Muscle of arm (tissue), 12 donors: ENCODE measurements around the gene UAP1L1. TPM values are rescaled to one million over a fixed set of nuclear protein-coding genes. Genes with fewer than 3 reads are reported as not detected.
"Not testable (repeated sequence)": the region's sequence is repeated elsewhere in the genome, so short reads cannot be mapped to it uniquely, and the experiment has no call there.

ENCODE experiments used
- DNase-seq: peaks from one replicate; pipeline ENCODE4 v3.0.0-alpha.2; 2013
- polyA plus RNA-seq, 12 donors: library from polyadenylated mRNA; unstranded; fragments of 120-200 nt; gene quantifications; one replicate each; pipeline ENCODE4 v1.2.1, GENCODE V29; 2013; ENCODE audit not compliant: insufficient read length in 12 of 12

UAP1L1 gene
- polyA plus RNA-seq, 12 donors = 1.4 to 3.8 (median 1.8) TPM; not detected in 2

GRCh38 chr9:137114220-137114612, 36.9 kb downstream of the UAP1L1 start:
- no peak for DNase-seq

GRCh38 chr9:137114613-137115393, 37.5 kb downstream of the UAP1L1 start, which contains the start of gene DPP7:
TSS of gene DPP7 (minus strand) at chr9:137114733. CDS start at chr9:137114713, 20 bp downstream.
- no peak for DNase-seq

GRCh38 chr9:137115394-137116026, 38.2 kb downstream of the UAP1L1 start:
- DNase-seq = no peak

GRCh38 chr9:137116027-137116507, 38.8 kb downstream of the UAP1L1 start:
- no peak for DNase-seq

DNA sequence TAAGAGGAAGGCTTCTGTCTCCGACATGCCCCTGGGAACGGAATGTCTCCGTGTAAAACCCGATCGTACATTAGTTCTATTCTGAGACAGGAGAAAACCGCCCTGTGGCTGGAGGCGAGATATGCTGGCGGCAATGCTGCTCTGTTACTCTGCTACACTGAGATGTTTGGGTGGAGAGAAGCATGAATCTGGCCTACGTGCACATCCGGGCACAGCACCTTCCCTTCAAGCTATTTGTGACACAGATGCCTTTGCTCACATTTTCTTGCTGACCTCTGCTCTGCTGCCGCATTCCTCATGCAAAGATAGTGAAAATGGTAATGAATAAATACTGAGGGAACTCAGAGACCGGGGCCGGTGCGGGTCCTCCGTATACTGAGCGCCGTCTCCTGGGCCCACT, 39.4 kb downstream of the UAP1L1 start:
- no peak for DNase-seq

DNA sequence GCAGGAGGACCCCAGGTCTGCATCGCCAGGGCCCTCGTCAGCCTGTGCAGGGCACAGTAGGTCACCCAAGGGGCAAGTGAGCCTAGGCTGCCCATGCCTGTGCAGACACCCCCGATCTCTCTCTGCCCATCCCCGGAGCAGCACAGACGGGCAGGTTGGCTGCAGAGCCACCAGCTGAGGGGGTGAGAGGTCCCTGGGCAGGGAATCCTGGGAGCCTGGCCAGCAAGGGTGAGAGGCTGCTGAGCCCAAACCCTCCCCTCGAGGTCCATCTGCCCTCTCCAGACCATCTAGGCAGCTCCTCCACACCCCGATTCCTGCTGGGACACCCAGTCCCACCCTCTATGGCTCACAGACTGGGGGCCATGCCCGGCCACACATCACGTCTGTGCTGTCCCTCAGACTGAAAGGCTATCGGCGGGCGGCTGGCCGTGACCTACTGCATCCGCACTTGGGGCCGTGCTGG, 40.0 kb downstream of the UAP1L1 start:
- no peak for DNase-seq

DNA sequence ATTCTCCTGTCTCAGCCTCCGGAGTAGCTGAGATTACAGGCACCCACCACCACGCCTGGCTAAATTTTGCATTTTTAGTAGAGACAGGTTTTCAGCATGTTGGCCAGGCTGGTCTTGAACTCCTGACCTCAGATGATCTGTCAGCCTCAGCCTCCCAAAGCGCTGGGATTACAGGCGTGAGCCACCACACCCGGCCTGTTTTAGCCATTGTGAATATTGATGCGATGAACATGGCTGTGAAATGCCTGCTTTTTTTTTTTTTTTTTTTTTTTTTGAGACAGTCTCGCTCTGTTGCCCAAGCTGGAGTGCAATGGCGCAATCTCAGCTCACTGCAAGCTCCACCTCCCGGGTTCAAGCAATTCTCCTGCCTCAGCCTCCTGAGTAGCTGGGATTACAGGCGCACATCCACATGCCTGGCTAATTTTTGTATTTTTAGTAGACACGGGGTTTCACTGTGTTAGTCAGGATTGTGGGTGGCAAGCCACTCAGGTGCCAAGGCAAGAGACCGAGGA, 40.8 kb downstream of the UAP1L1 start:
- DNase-seq = not testable (repeated sequence)

GRCh38 chr9:137121927-137122795, 44.8 kb downstream of the UAP1L1 start:
- not testable (repeated sequence) for DNase-seq

- DNase-seq = not testable (repeated sequence)
Observed at GRCh38 chr9:137122796-137123467, 45.6 kb downstream of the UAP1L1 start.

DNA sequence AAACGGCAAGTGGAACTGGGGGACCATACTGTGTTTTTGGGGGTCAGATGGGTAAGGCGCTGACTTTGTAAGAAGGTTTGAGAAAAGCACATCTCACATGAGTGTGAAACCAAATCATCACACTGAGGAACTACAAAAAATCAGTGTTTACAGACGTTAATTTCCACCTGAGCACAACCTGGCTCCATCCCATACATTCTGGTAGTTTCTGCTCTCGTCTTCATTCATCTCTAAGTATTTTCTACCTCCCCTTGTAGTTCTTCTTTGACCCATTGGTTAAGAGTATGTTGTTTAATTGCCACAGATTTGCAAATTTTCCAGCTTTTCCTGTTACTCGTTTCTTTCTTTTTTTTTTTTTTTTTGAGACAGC, 46.1 kb downstream of the UAP1L1 start:
- DNase-seq = no peak

DNA sequence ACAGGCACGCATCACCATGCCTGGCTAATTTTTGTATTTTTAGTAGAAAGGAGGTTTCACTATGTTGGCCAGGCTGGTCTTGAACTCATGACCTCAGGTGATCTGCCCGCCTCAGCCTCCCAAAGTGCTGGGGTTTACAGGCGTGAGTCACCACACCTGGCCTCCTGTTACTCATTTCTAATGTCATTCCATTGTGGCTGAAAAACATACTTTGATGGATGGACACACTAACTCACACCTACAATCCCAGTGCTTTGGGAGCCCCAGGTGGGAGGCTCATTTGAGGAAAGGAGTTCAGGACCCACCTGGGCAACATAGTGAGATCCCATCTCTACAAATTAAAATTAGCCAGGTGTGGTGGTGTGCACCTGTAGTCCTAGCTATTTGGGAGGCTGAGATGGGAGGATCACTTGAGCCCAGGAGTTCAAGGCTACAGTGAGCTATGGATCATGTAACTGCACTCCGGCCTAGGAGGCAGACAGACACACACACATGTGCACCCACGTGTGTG, 46.7 kb downstream of the UAP1L1 start:
- DNase-seq = not testable (repeated sequence)

DNA sequence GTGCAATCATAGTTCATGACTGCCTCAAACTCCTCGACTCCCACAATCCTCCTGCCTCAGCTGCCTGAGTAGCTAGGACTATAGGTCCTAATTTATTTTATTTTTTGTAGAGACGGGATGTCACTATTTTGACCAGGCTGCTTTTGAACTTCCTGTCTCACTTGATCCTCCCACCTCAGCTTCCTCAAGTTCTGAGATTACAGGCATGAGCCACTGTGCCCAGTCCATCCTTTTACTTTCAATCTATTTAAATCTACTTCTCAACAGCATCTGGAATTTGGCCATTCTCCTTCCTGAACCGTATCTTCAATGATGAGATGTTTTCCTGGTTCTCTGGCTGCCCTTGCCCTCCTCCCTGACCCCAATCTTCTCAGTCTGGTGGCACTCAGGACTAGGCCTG, 49.5 kb downstream of the UAP1L1 start:
- DNase-seq = no peak

DNA sequence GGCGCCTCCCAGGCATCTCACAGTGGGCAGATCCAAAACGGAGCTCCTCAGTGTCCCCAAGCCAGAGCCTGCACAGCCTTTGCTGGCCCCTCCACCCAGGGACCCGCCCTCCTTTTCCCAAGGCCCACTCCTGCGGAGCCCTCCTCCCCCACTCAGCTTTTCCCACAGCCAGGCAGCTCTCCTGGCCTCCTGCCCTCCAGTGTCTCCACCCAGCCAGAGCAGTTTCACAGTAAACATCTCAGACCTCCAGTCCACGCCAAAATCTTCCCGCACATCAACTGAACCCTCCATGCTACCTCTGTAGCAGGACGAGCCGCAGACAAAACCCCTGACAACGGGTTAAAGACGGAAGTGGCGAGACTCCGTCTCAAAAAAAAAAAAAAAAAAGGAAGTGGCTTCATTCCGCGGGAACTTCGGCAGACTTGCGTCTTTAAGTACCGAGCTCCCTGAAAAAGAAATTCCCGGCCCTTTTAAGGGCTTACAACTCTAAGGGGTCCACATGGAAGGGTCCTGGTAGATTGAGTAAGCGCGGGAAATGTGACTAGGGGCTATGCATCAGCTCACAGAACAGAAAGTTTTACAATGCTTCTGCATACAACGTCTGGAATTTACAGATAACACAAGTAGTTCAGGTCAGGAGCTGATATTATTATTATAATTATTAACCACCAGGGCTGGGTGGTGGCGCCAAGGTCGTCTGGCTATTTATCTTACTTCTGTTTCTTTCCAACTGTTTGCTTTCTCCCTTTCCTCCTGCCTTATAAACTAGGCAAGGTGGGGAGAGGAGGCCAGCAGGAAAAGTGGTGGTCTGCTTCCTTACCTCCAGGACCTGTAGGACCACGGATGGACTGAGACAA, 50.2 kb downstream of the UAP1L1 start:
- DNase-seq = no peak

DNA sequence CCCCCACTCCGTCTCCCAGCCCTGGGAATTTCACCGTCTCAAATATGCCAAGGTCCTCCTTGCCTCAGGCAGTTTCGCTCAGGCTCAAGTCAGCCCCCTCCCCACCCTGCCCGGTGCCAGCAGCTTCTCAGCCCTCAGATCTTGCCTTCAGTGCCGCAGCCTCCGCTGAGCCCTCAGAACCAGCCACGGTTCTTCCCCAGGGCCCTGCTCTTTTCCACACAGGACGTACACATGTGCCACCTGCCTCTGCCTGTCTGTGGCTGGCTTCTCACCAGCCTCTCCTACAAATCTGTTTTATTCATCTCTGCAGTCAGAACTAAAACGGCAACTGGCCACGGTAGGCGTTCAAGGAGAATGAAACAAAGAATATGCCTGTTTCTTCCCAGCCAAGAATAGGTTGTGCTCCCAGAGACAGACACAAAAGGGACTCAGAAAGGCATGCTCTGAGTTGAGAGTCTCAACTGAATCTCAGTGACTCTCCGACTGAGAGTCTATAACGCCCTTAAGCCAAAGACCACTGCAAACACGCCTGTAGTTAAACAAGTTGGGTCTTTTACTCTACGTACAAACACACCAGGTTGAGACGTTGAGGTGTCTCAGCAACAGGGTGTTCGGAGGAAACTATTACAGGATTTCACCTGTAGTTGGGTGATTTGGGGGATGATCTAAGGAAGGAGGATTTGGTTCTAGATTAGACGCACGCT, 51.0 kb downstream of the UAP1L1 start:
- no peak for DNase-seq

DNA sequence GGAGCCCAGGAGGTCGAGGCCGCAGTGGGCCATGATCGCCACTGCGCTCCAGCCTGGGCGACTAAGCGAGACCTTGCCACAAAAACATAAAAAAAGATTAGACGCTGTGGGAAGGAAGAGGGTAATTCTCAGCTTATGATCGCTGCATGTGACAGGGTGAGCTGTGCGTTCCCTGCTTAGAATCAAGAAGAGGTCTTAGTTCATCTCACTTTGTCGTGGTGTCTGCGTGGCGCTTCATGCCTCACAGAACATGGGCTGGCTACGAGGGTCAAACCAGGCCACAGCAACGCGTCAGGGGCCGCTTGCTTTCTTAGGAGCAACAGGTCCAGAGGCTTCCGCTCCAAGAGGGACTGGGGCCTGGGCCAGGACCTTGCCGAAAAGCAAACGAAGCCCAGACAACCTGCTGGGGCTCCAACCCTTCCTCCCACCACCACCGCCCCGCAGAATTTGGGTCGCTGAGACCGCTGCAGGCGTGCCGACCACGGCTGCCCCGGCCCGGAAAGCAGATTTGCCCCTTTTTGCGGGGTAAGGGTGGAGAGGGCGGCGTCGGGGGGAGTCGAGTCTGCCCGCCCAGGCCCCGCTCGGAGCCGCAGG, 51.6 kb downstream of the UAP1L1 start:
- no peak for DNase-seq

- peak; percentile 85 for DNase-seq
Observed at GRCh38 chr9:137129456-137130175, 52.3 kb downstream of the UAP1L1 start.

DNA sequence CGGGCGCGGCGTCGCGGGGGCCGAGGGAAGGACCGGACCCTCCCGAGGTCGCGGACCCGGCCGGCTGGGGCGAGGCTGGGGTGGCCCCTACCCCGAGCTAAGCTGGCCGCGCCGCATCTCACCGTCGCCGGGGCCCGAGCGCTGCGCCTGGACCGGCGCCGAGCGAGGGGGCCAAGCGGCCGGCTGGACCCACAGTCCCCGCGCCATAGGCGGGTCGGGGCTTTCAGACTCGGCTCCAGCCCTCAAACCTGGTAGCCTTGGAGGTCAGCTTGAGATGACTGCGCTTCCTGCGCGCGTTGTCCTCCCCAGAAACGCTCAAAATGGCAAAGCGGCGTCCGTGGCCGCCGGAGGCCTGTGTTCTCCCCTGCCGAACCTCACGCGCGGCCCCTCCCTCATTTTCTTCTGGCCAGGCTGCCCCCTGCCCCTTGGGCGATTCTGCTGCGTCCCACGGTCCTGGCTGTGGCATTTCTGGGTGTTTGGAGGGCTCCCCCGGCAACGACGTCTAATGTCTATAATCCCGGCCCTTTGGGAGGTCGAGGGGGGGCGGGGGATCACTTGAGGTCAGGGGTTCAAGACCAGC, 52.9 kb downstream of the UAP1L1 start:
- DNase-seq = no peak
